ENCODE measurements around the gene INSR.
"Not testable (repeated sequence)": the region's sequence is repeated elsewhere in the genome, so short reads cannot be mapped to it uniquely, and the experiment has no call there.

The INSR gene

DNA sequence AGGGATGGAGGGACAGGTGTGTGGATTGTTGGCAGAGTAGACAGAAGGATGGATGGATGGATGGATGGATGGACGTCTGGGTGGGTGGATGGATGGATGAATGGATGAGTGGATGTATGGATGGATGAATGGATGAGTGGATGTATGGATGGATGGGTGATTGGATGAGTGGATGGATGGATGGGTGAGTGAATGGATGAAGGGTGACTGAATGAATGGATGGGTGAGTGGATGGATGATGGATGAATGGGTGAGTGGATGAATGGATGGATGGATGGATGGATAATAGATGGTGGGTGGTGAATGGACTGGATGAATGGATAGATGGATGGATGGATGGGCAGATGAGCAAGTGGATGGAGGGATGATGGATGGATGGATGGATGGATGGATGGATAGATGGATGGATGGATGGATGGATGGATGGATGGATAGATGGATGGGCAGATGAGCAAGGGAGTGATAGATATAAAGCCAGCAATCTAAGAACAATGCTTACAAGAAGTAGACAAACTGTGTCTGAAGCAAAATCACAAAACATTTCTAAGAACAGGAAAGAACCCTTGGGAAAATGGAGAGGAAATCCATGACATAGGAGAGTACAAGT, 65.2 kb downstream of the INSR start:
- H3K4me3 ChIP-seq (ENCODE audit: low read depth, low read length), result no peak overlapping the region
- TF ChIP-seq, protein P1, sequence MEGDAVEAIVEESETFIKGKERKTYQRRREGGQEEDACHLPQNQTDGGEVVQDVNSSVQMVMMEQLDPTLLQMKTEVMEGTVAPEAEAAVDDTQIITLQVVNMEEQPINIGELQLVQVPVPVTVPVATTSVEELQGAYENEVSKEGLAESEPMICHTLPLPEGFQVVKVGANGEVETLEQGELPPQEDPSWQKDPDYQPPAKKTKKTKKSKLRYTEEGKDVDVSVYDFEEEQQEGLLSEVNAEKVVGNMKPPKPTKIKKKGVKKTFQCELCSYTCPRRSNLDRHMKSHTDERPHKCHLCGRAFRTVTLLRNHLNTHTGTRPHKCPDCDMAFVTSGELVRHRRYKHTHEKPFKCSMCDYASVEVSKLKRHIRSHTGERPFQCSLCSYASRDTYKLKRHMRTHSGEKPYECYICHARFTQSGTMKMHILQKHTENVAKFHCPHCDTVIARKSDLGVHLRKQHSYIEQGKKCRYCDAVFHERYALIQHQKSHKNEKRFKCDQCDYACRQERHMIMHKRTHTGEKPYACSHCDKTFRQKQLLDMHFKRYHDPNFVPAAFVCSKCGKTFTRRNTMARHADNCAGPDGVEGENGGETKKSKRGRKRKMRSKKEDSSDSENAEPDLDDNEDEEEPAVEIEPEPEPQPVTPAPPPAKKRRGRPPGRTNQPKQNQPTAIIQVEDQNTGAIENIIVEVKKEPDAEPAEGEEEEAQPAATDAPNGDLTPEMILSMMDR (IDR thresholded peaks at IDR 0.05; ENCODE audit: low read depth, low read length), result no peak

- H3K4me3 ChIP-seq (ENCODE audit: low read depth, low read length), result no peak overlapping the region
These were observed 66.5 kb downstream of the INSR start for GRCh38 chr19:7227735-7228134.

GRCh38 chr19:7227149-7227548, 67.1 kb downstream of the INSR start:
- not testable (repeated sequence) for H3K4me3 ChIP-seq (ENCODE audit: low read depth, low read length)

More at GRCh38 chr19:7227735-7228134, 66.5 kb downstream of the INSR start:
- TF ChIP-seq, protein P1 (IDR thresholded peaks at IDR 0.05; ENCODE audit: low read depth, low read length), result no peak

DNA sequence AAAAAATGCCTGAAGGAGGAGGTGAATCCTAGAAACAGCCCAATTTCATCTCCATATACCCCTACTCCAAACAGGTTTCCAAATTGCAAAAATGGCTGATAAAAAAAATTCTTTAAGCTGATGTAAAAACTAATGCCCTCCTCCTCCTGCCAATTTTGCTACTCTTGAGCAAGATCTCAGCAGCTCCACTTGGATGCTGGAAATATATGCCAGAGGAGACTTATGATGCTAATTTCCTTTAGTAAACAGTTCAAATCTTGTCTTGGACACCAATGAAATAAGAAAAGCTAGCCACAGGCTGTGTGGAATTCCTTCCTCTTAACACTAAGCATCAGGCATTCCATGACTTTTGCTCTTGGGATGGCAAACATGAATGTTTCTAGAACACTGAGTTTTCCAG, 67.5 kb downstream of the INSR start:
- TF ChIP-seq, protein P1 (IDR thresholded peaks at IDR 0.05; ENCODE audit: low read depth, low read length), result no peak
- H3K4me3 ChIP-seq (ENCODE audit: low read depth, low read length), result no peak overlapping the region

GRCh38 chr19:7225741-7226140, 68.5 kb downstream of the INSR start:
- no peak overlapping the region for H3K4me3 ChIP-seq (ENCODE audit: low read depth, low read length)
- TF ChIP-seq, protein P1 (IDR thresholded peaks at IDR 0.05; ENCODE audit: low read depth, low read length), result no peak

- TF ChIP-seq, protein P1 (IDR thresholded peaks at IDR 0.05; ENCODE audit: low read depth, low read length), result no peak
- no peak overlapping the region for H3K4me3 ChIP-seq (ENCODE audit: low read depth, low read length)
These were observed 69.2 kb downstream of the INSR start for GRCh38 chr19:7224995-7225394.

DNA sequence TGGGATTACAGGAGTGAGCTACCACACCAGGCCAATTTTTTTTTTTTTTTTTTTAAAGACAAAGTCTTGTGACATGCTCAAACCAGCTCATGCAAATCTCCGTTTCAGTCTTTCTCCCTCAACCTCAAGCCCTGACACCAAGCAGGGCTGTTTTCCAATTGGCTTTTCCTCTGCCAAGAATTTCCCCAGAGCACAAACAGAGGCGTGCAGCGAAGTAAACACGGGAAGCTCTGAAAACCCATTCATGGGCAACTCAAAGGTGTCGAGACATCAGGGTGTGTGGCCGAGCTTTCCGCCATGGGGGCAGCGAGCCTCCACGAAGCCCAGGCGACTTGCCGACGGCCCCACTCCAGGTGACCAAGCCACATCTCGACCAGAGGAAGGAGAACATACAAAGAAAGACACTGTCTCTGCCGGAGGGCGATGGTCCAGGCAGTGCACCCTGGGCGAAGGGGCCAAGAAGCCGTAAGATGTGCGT, 70.0 kb downstream of the INSR start:
- no peak overlapping the region for H3K4me3 ChIP-seq (ENCODE audit: low read depth, low read length)
- TF ChIP-seq, protein P1 (IDR thresholded peaks at IDR 0.05; ENCODE audit: low read depth, low read length), result no peak

DNA sequence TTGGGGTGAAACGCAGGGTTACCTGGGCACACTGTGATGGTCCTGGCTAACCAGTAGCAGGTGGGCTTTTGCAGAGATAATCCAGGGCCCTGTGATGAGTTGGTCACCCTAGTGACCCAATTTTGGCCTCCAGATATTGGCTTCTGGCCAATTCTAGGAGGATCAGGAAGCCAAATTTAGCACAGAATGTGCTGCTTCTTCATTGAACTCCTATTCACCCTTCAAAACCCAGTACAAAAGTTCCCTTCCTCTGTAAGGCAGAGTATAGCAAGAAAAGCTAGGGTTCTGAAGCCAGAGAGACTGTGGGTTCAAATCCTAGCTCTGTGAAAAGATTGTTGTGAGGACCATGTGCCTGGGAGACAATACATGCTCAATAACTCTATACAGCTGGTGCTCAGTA, 70.8 kb downstream of the INSR start:
- TF ChIP-seq, protein P1 (IDR thresholded peaks at IDR 0.05; ENCODE audit: low read depth, low read length), result no peak
- no peak overlapping the region for H3K4me3 ChIP-seq (ENCODE audit: low read depth, low read length)
